Naive thymus-derived CD4-positive, alpha-beta T cell (primary cell): ENCODE results near the gene C4BPA. TPM values are rescaled to one million over a fixed set of nuclear protein-coding genes. Genes with fewer than 3 reads are reported as not detected.

Source experiments
- ATAC-seq: fragments of 150-1000 bp; cut with Tn5 transposase; 2 replicates; pipeline ENCODE4 v1.10.0; 2021; ENCODE audit warnings: mild to moderate bottlenecking, moderate library complexity
- CTCF ChIA-PET: fragments of 350-600 bp; sonication (Branson Sonifier 250); formaldehyde crosslinking; loops from one replicate; lab custom pipeline; 2021; ENCODE audit warnings: antibody characterized with exemption; lab: Charles Lee
- POLR2A ChIA-PET: fragments of 350-600 bp; sonication (Branson Sonifier 250); formaldehyde crosslinking; loops from one replicate; lab custom pipeline; 2021; ENCODE audit warnings: antibody characterized with exemption, inconsistent platforms; lab: Charles Lee
- DNase-seq, 9 donors: peaks; one replicate each; pipeline versions ENCODE4 v3.0.0 to v3.0.0-alpha.2; 2020 to 2022; ENCODE audit warnings: mixed read lengths in 1 of 9
- H3K27ac ChIP-seq: one replicate; pipeline ENCODE4 v1.7.0; 2013; ENCODE audit warnings: mild to moderate bottlenecking, low read depth, low read length, moderate library complexity
- H3K27me3 ChIP-seq, 2 donors: one replicate each; pipeline ENCODE4 v1.7.0; 2013; ENCODE audit warnings: low read length in 2 of 2, mild to moderate bottlenecking in 2 of 2, moderate library complexity in 2 of 2; ENCODE audit not compliant: control insufficient read depth in 2 of 2, insufficient read depth in 2 of 2
- H3K36me3 ChIP-seq, 3 experiments: 1 replicate in 2 of 3; 2 replicates in 1 of 3; pipeline ENCODE4 v1.7.0; 2013; ENCODE audit warnings: low read length in 3 of 3, mild to moderate bottlenecking in 3 of 3, moderate library complexity in 1 of 3; ENCODE audit not compliant: insufficient read depth in 3 of 3, control insufficient read depth in 2 of 3
- H3K4me1 ChIP-seq, 2 donors: one replicate each; pipeline ENCODE4 v1.7.0; 2013; ENCODE audit warnings: low read length in 2 of 2, mild to moderate bottlenecking in 2 of 2, moderate library complexity in 1 of 2; ENCODE audit not compliant: control insufficient read depth in 2 of 2, insufficient read depth in 2 of 2
- H3K4me3 ChIP-seq: 2 replicates; pipeline ENCODE4 v1.7.0; 2013; ENCODE audit warnings: mild to moderate bottlenecking, low read length
- H3K9me3 ChIP-seq, 3 experiments: 1 replicate in 2 of 3; 2 replicates in 1 of 3; pipeline ENCODE4 v1.7.0; 2013; ENCODE audit warnings: low read length in 3 of 3; ENCODE audit not compliant: control insufficient read depth in 2 of 3
- H3K27ac Mint-ChIP-seq, 9 donors: one replicate each; pipeline ENCODE4 v1.8.0; 2020 to 2022; ENCODE audit warnings: mixed read lengths in 9 of 9, mild to moderate bottlenecking in 8 of 9, moderate library complexity in 5 of 9, inconsistent platforms in 2 of 9
- H3K27me3 Mint-ChIP-seq, 5 donors: one replicate each; pipeline ENCODE4 v1.8.0; 2021 to 2022; ENCODE audit warnings: mixed read lengths in 5 of 5, mild to moderate bottlenecking in 1 of 5
- H3K36me3 Mint-ChIP-seq, 5 donors: one replicate each; pipeline ENCODE4 v1.8.0; 2020 to 2022; ENCODE audit warnings: mixed read lengths in 5 of 5, mild to moderate bottlenecking in 3 of 5, inconsistent platforms in 1 of 5
- H3K4me1 Mint-ChIP-seq, 7 donors: one replicate each; pipeline ENCODE4 v1.8.0; 2020 to 2022; ENCODE audit warnings: mixed read lengths in 7 of 7, mild to moderate bottlenecking in 3 of 7, inconsistent platforms in 1 of 7
- H3K4me3 Mint-ChIP-seq, 10 donors: one replicate each; pipeline ENCODE4 v1.8.0; 2020 to 2022; ENCODE audit warnings: mild to moderate bottlenecking in 10 of 10, mixed read lengths in 10 of 10, moderate library complexity in 6 of 10, inconsistent platforms in 2 of 10
- H3K9me3 Mint-ChIP-seq, 11 donors: one replicate each; pipeline ENCODE4 v1.8.0; 2020 to 2022; ENCODE audit warnings: mixed read lengths in 11 of 11, mild to moderate bottlenecking in 4 of 11, inconsistent platforms in 1 of 11, moderate library complexity in 1 of 11
- intact Hi-C, 2 donors: fragments of 100-400 bp; cut with micrococcal nuclease; formaldehyde crosslinking; loops; one replicate each; pipeline ENCODE4 v1.15.1; 2023
- polyA plus RNA-seq, 2 donors: library from polyadenylated mRNA; unstranded; fragments of 300-500 nt; fragmentation: Illumina TruSeq; gene quantifications; one replicate each; pipeline ENCODE4 v1.2.3, GENCODE V29; 2021
- total RNA-seq, 6 experiments: library from RNA in 5 of 6; stranded (reverse) in 5 of 6; gene quantifications; 1 replicate in 5 of 6; 2 replicates in 1 of 6; pipeline ENCODE4 v1.2.3 and lab custom pipeline; 2021 to 2026

The C4BPA gene
- total and polyA plus RNA-seq, 7 experiments from 2014 or later: not detected

GRCh38 chr1:207112616-207113296 is 8.7 kb downstream of the C4BPA start:
- H3K27me3 ChIP-seq: no peaks in the 10 kb centered on the region
- CTCF ChIA-PET: no interaction called here
- no peaks in the 10 kb centered on the region for H3K9me3 Mint-ChIP-seq

DNA sequence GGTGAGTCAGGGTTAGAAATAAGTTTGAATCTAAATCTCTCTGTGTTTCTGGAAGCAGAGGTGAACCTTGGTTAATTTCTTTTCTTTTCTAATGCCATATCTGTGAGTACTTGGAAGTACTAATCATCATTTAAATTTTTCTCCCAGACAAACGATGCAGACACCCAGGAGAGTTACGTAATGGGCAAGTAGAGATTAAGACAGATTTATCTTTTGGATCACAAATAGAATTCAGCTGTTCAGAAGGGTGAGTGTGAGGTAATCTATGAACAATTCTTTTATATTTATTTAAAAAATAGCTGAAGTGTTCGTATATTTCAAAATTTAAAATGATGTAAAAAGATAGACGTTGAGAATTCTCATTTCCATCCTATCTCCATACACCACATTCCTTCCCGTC is 11.2 kb downstream of the C4BPA start:
- CTCF ChIA-PET: no interaction called here
- no peaks in the 10 kb centered on the region for H3K4me1 Mint-ChIP-seq

More at GRCh38 chr1:207112616-207113296, 8.7 kb downstream of the C4BPA start:
- no peak for DNase-seq
- Mint-ChIP-seq H3K4me3 (no peak overlapping the region), H3K27me3 (peaks cover 1 to 31% (median 4%) of the 10 kb centered on the region in 5 donors), H3K36me3 (no peaks in the 10 kb centered on the region), H3K4me1 (no peaks in the 10 kb centered on the region), H3K27ac (no peak overlapping the region)
- POLR2A ChIA-PET: no interaction called here
- intact Hi-C loops: no loop called here
- Histone ChIP-seq H3K4me1 (no peaks in the 10 kb centered on the region), H3K4me3 (no peak overlapping the region), H3K27ac (no peak overlapping the region), H3K9me3 (no peaks in the 10 kb centered on the region), H3K36me3 (no peaks in the 10 kb centered on the region)
- ATAC-seq: no peak

GRCh38 chr1:207124389-207124788 is 20.4 kb downstream of the C4BPA start:
- DNase-seq (no peak), ATAC-seq (no peak)
- Mint-ChIP-seq H3K4me1 (no peaks in the 10 kb centered on the region), H3K9me3 (peaks cover 14 to 31% (median 20%) of the 10 kb centered on the region in 11 donors), H3K4me3 (no peak overlapping the region), H3K36me3 (peaks cover 2 to 18% (median 14%) of the 10 kb centered on the region in 5 donors), H3K27me3 (peaks cover 0 to 20% (median 14%) of the 10 kb centered on the region in 5 donors), H3K27ac (no peak overlapping the region)
- no peaks in the 10 kb centered on the region for H3K4me1 ChIP-seq
- H3K27ac ChIP-seq: no peak overlapping the region
- CTCF ChIA-PET: no interaction called here
- no peaks in the 10 kb centered on the region for H3K27me3 ChIP-seq
- POLR2A ChIA-PET: no interaction called here
- intact Hi-C loops: no loop called here
- H3K36me3 ChIP-seq: no peaks in the 10 kb centered on the region
- no peak overlapping the region for H3K4me3 ChIP-seq
- peaks cover 0 to 19% (median 3%) of the 10 kb centered on the region in 3 experiments for H3K9me3 ChIP-seq

More for the DNA sequence above, 11.2 kb downstream of the C4BPA start:
- POLR2A ChIA-PET: interaction anchor here (1.2 kb wide), 1 partner anchor 206 kb away, joined by 3 read pairs; the partner anchor contains the start of gene CD55
- Mint-ChIP-seq H3K36me3 (no peaks in the 10 kb centered on the region), H3K27me3 (peaks cover 0 to 25% (median 4%) of the 10 kb centered on the region in 5 donors), H3K9me3 (no peaks in the 10 kb centered on the region), H3K4me3 (no peak overlapping the region), H3K27ac (no peak overlapping the region)
- H3K4me3 ChIP-seq: no peak overlapping the region
- H3K36me3 ChIP-seq: no peaks in the 10 kb centered on the region
- intact Hi-C loops: no loop called here
- H3K4me1 ChIP-seq: no peaks in the 10 kb centered on the region
- H3K9me3 ChIP-seq: no peaks in the 10 kb centered on the region
- no peaks in the 10 kb centered on the region for H3K27me3 ChIP-seq
- no peak overlapping the region for H3K27ac ChIP-seq
- no peak for DNase-seq
- no peak for ATAC-seq

DNA sequence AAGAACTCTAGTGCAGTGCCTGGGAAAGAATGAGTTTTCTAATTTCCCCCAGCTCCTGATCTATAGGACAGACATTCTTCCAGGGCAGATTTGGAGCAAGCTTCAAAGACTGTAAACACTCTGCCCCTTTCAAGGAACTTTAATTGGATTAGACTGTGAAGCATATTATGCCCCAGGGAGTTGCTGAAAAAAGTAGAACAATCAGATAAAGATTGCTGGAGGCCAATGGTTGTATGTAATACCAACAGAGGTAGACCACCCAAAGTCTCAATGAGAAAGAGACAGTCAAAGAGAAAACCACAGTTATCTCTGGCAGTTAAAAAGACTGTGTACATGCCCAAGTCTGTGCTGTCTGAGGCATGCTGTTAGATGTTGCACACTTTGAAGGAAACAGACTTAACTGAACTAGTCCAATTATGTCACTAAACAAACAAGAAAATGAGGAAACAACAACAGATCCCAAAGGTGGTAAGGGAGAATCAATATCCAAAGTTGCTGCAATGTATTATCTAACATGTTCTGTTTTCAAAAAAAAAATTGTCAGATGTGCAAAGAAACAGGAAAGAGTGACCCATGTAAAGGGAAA is 24.4 kb downstream of the C4BPA start:
- intact Hi-C loops: no loop called here
- ChIA-PET CTCF (no interaction called here), POLR2A (no interaction called here)
- H3K36me3 Mint-ChIP-seq: peaks cover 2 to 24% (median 18%) of the 10 kb centered on the region in 5 donors
- Histone ChIP-seq H3K27me3 (no peaks in the 10 kb centered on the region), H3K27ac (no peak overlapping the region), H3K4me3 (no peak overlapping the region), H3K4me1 (no peaks in the 10 kb centered on the region), H3K9me3 (peaks cover 0 to 20% (median 3%) of the 10 kb centered on the region in 3 experiments), H3K36me3 (no peaks in the 10 kb centered on the region)
- H3K27me3 Mint-ChIP-seq: peaks cover 0 to 14% (median 12%) of the 10 kb centered on the region in 5 donors
- ATAC-seq (no peak), DNase-seq (no peak)
- no peaks in the 10 kb centered on the region for H3K4me1 Mint-ChIP-seq
- no peak overlapping the region for H3K27ac Mint-ChIP-seq
- peaks cover 22 to 48% (median 32%) of the 10 kb centered on the region in 11 donors for H3K9me3 Mint-ChIP-seq
- no peak overlapping the region for H3K4me3 Mint-ChIP-seq

- peaks cover 22 to 48% (median 31%) of the 10 kb centered on the region in 11 donors for H3K9me3 Mint-ChIP-seq
- H3K27ac Mint-ChIP-seq: no peak overlapping the region
- intact Hi-C loops: no loop called here
- H3K4me1 Mint-ChIP-seq: no peaks in the 10 kb centered on the region
- ChIA-PET CTCF (interaction anchor here (0.6 kb wide), 1 partner anchor 668 kb away, joined by 3 read pairs; no protein-coding TSS in a partner anchor), POLR2A (no interaction called here)
- H3K27me3 Mint-ChIP-seq: peaks cover 0 to 13% (median 10%) of the 10 kb centered on the region in 5 donors
- Histone ChIP-seq H3K4me3 (no peak overlapping the region), H3K9me3 (peaks cover 0 to 20% (median 3%) of the 10 kb centered on the region in 3 experiments), H3K36me3 (no peaks in the 10 kb centered on the region), H3K27ac (no peak overlapping the region), H3K4me1 (no peaks in the 10 kb centered on the region), H3K27me3 (no peaks in the 10 kb centered on the region)
- DNase-seq (no peak), ATAC-seq (no peak)
- H3K36me3 Mint-ChIP-seq: peaks cover 2 to 24% (median 18%) of the 10 kb centered on the region in 5 donors
- H3K4me3 Mint-ChIP-seq: no peak overlapping the region
Observed at GRCh38 chr1:207129053-207129452, 25.0 kb downstream of the C4BPA start.

DNA sequence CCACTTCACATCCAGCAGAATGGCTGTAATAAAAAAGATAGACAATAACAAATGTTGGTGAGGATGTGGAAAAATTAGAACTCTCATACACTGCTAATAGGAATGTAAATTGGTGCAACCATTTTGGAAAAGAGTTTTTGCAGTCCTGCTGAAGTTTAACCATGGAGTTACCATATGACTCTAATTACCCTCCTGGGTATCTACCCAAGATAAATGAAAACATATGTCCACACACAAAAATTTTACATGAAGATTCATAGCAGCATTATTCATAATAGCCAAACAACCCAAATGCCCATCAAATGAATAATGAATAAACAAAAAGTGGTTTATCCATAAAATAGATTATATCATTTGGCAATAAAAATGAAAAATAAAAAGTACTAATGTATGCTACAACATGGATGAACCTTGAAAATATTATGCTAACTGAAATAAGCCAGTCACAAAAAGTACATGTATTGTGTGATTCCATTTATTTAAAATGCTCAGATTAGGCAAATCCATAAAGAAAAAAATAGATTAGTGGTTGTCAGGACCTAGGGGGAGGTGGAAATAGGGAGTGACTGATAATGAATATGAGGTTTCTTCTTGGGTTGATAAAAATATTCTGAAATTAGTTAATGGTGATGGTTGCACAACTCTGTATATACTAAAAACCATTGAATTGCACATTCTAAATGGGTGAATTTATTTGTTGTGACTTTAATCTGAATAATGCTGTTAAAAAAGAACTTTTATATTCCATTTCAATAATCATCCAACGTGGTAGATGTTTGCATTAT is 26.4 kb downstream of the C4BPA start:
- Mint-ChIP-seq H3K9me3 (peaks cover 22 to 43% (median 29%) of the 10 kb centered on the region in 11 donors), H3K27ac (no peak overlapping the region), H3K36me3 (peaks cover 2 to 23% (median 18%) of the 10 kb centered on the region in 5 donors), H3K4me1 (no peaks in the 10 kb centered on the region), H3K4me3 (no peak overlapping the region), H3K27me3 (peaks cover 0 to 8% (median 5%) of the 10 kb centered on the region in 5 donors)
- peaks cover 0 to 20% (median 3%) of the 10 kb centered on the region in 3 experiments for H3K9me3 ChIP-seq
- H3K27me3 ChIP-seq: no peaks in the 10 kb centered on the region
- no peaks in the 10 kb centered on the region for H3K4me1 ChIP-seq
- no peaks in the 10 kb centered on the region for H3K36me3 ChIP-seq
- DNase-seq (no peak), ATAC-seq (no peak)
- POLR2A ChIA-PET: no interaction called here
- intact Hi-C loops: no loop called here
- H3K27ac ChIP-seq: no peak overlapping the region
- no peak overlapping the region for H3K4me3 ChIP-seq
- CTCF ChIA-PET: no interaction called here
